Activated CD4-positive, alpha-beta T cell treated with anti-CD3 and anti-CD28 coated beads, Interleukin-2, amount 10 ng/mL, durations not matched to agents 7 days and 5 days (primary cell): Measurements from ENCODE around the gene FGF4. TPM values are rescaled to one million over a fixed set of nuclear protein-coding genes. Genes with fewer than 3 reads are reported as not detected.

Source experiments
- CTCF ChIA-PET: fragments of 350-600 bp; sonication (Branson Sonifier 250); formaldehyde crosslinking; loops from one replicate; lab custom pipeline; 2021; ENCODE audit warnings: antibody characterized with exemption; lab: Charles Lee
- POLR2A ChIA-PET: fragments of 350-600 bp; sonication (Branson Sonifier 250); formaldehyde crosslinking; loops from one replicate; lab custom pipeline; 2021; ENCODE audit warnings: antibody characterized with exemption; lab: Charles Lee
- DNase-seq: peaks from one replicate; pipeline ENCODE4 v3.0.0-alpha.2; 2020
- H3K27ac Mint-ChIP-seq: one replicate; pipeline ENCODE4 v1.8.0; 2021; ENCODE audit warnings: mild to moderate bottlenecking, moderate library complexity, mixed read lengths
- H3K27me3 Mint-ChIP-seq: one replicate; pipeline ENCODE4 v1.8.0; 2021; ENCODE audit warnings: mixed read lengths
- H3K36me3 Mint-ChIP-seq: one replicate; pipeline ENCODE4 v1.8.0; 2021; ENCODE audit warnings: low read depth, mixed read lengths
- H3K4me1 Mint-ChIP-seq: one replicate; pipeline ENCODE4 v1.8.0; 2021; ENCODE audit warnings: mixed read lengths
- H3K4me3 Mint-ChIP-seq: one replicate; pipeline ENCODE4 v1.8.0; 2021; ENCODE audit warnings: mild to moderate bottlenecking, moderate library complexity, mixed read lengths
- H3K9me3 Mint-ChIP-seq: one replicate; pipeline ENCODE4 v1.8.0; 2021; ENCODE audit warnings: mixed read lengths
- total RNA-seq, 2 experiments: library from RNA; stranded (reverse); gene quantifications; one replicate each; pipeline ENCODE4 v1.2.3, GENCODE V29; 2021

Gene FGF4
- total RNA-seq, 2 experiments from 2014 or later = not detected

DNA sequence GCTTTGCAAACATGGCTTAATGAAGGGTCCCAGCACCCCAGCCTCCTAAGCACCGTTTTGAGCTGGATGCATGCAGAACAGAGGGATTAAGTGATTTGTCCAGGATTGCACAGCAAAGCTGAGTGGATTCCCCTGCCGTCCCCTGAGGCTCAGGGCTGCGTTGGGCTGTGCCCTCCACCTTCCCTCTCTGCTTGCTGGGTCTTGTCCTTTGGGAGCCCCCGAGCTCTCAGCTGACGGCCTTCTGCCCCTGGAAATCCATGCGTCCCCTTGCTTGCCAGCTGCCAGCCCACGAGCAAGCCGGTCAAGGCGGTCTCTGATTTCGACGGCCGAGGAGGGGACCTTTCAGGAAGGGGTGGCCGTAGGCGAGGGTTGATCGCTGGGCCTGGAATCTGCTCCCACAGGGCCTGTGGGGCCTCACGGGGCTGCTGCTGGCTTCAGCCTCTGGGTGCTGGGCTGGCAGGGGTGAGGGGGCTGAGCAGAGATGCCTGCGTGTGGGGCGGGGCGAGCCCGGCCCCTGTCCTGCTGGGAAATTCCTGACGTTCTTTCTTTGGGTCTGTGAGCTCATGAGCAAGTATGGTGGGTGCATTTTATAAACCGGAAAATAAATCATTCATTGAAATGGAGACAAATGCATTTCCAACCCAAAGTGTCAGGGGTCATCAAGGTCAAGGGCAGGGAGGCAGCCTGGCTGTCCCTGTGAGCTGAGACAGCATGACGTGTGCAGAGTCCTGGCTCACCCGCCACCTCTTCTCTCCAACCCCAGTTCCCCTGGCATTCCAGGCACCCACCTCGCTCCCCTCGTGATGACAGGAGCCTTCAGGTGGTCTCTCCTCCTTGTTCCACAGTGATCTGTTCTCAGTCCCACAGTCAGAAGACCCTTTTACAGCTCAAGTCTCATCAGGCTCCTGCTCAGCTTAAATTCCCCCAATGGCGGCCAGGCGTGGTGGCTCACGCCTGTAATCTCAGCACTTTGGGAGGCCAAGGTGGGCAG lies 28.1 kb downstream of the FGF4 start:
- Mint-ChIP-seq H3K4me1 (no peaks in the 10 kb centered on the region), H3K9me3 (no peaks in the 10 kb centered on the region), H3K27me3 (no peaks in the 10 kb centered on the region), H3K36me3 (no peaks in the 10 kb centered on the region), H3K27ac (no peak overlapping the region), H3K4me3 (no peak overlapping the region)
- POLR2A ChIA-PET = no interaction called here
- DNase-seq = no peak
- CTCF ChIA-PET = no interaction called here

DNA sequence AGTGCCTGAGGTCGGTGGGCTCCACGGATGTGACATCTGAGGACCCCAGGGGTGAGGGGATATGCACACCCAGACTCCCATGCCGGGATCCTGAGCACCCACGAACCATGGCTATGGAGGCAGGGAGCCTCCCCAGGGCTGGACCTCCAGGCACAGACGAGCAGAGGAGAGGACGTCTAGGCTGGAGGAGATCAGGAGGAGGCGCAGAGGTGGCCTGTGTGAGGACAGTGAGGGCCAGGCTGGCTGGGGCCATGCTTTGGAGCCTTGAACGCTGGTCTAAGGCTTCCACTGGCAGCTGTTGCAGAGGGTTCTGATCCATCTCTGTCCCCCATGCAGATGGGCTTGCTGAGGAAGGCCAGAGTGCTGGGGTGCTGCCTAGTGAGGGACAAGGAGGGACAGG lies 29.0 kb downstream of the FGF4 start:
- Mint-ChIP-seq H3K36me3 (no peaks in the 10 kb centered on the region), H3K9me3 (no peaks in the 10 kb centered on the region), H3K27me3 (no peaks in the 10 kb centered on the region), H3K4me1 (no peaks in the 10 kb centered on the region), H3K27ac (no peak overlapping the region), H3K4me3 (no peak overlapping the region)
- DNase-seq = no peak
- ChIA-PET POLR2A (no interaction called here), CTCF (no interaction called here)

- Mint-ChIP-seq H3K4me3 (no peak overlapping the region), H3K9me3 (no peaks in the 10 kb centered on the region), H3K27ac (no peak overlapping the region), H3K4me1 (no peaks in the 10 kb centered on the region), H3K36me3 (no peaks in the 10 kb centered on the region), H3K27me3 (no peaks in the 10 kb centered on the region)
- no peak for DNase-seq
- POLR2A ChIA-PET = no interaction called here
- CTCF ChIA-PET = no interaction called here
Observed at GRCh38 chr11:69745201-69745600, 29.9 kb downstream of the FGF4 start.

DNA sequence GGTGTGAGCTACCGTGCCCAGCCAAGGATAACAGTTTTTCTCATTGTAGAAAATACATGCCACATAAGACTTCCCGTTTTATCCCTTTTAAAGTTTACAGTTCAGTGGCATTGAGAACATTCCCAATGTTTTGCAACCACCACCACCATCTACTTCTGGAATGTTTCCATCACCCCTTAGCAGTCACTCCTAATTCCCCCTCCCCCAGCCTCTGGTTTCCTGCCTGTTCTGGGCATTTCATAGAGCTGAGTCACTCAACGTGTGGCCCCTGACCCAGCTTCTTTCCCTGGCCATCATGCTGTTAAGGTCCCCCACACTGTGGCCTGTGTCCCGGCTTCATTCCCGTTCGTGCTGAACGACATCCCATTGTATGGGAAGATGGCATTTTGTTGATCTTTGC lies 30.7 kb downstream of the FGF4 start:
- POLR2A ChIA-PET = no interaction called here
- Mint-ChIP-seq H3K4me3 (no peak overlapping the region), H3K4me1 (no peaks in the 10 kb centered on the region), H3K27me3 (no peaks in the 10 kb centered on the region), H3K27ac (no peak overlapping the region), H3K36me3 (no peaks in the 10 kb centered on the region), H3K9me3 (no peaks in the 10 kb centered on the region)
- DNase-seq = no peak
- CTCF ChIA-PET = no interaction called here

- ChIA-PET POLR2A (no interaction called here), CTCF (no interaction called here)
- no peak overlapping the region for H3K4me3 Mint-ChIP-seq
Observed at GRCh38 chr11:69734841-69735240, 40.3 kb downstream of the FGF4 start.

DNA sequence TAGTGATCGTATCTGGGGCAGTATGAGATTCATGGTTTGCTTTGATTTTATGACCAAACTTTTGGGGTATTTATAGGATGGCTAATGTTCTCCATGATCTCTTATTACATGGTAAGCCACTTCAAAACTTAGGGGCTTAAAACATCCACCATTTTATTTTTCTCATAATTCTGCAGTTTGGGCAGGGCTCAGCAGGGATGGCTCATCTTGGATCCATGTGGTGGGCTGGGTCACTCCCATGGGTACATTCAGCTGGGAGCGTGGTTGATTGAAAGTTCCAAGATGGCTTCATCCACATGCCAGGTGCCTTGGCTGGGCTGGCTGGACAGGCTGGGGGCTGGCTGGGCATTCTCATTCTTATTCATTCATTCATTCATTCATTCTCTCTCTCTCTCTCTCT lies 40.8 kb downstream of the FGF4 start:
- no peak for DNase-seq
- ChIA-PET CTCF (no interaction called here), POLR2A (no interaction called here)
- Mint-ChIP-seq H3K36me3 (no peaks in the 10 kb centered on the region), H3K27me3 (no peaks in the 10 kb centered on the region), H3K4me3 (no peak overlapping the region), H3K4me1 (no peaks in the 10 kb centered on the region), H3K27ac (no peak overlapping the region), H3K9me3 (peaks cover 10% of the 10 kb centered on the region)

More at GRCh38 chr11:69734841-69735240, 40.3 kb downstream of the FGF4 start:
- no peak overlapping the region for H3K27ac Mint-ChIP-seq
- H3K4me1 Mint-ChIP-seq = no peaks in the 10 kb centered on the region
- no peak for DNase-seq
- H3K36me3 Mint-ChIP-seq = no peaks in the 10 kb centered on the region
- no peaks in the 10 kb centered on the region for H3K27me3 Mint-ChIP-seq
- peaks cover 10% of the 10 kb centered on the region for H3K9me3 Mint-ChIP-seq

- CTCF ChIA-PET = no interaction called here
- Mint-ChIP-seq H3K9me3 (peaks cover 10% of the 10 kb centered on the region), H3K4me3 (no peak overlapping the region), H3K27me3 (no peaks in the 10 kb centered on the region), H3K4me1 (no peaks in the 10 kb centered on the region), H3K27ac (no peak overlapping the region), H3K36me3 (no peaks in the 10 kb centered on the region)
- POLR2A ChIA-PET = no interaction called here
- DNase-seq = no peak
Observed at GRCh38 chr11:69732910-69733309, 42.2 kb downstream of the FGF4 start.

DNA sequence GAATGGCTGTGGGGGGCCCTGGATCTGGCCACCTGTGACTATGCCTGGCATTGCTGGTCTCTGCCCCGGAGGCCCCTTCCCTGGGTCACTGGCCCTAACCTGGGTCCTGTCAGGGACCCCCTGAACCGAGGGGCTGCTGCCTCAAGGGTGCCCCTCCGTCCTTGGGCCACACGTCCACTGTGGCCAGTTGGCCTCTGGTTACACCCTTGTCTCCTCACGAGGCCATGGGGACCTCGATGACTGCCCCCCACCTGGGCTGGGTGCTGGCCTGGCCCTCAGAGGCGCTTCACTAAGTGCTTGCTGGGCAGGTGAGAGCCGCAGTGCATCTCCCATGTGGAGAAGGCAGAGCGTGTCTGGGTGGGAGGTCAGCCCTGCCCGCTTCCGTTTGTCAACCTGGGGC lies 44.0 kb downstream of the FGF4 start:
- no peak overlapping the region for H3K27ac Mint-ChIP-seq
- ChIA-PET CTCF (no interaction called here), POLR2A (no interaction called here)
- H3K4me1 Mint-ChIP-seq = no peaks in the 10 kb centered on the region
- H3K4me3 Mint-ChIP-seq = no peak overlapping the region
- H3K36me3 Mint-ChIP-seq = no peaks in the 10 kb centered on the region
- H3K27me3 Mint-ChIP-seq = peaks cover 2% of the 10 kb centered on the region
- peaks cover 6% of the 10 kb centered on the region for H3K9me3 Mint-ChIP-seq
- no peak for DNase-seq

GRCh38 chr11:69730500-69730899 lies 44.6 kb downstream of the FGF4 start:
- no peak for DNase-seq
- no peaks in the 10 kb centered on the region for H3K4me1 Mint-ChIP-seq
- POLR2A ChIA-PET = interaction anchor here (0.6 kb wide), 1 partner anchor 22 kb away, joined by 3 read pairs; no protein-coding TSS in a partner anchor
- peaks cover 7% of the 10 kb centered on the region for H3K27me3 Mint-ChIP-seq
- CTCF ChIA-PET = no interaction called here
- no peaks in the 10 kb centered on the region for H3K36me3 Mint-ChIP-seq
- H3K4me3 Mint-ChIP-seq = no peak overlapping the region
- peaks cover 6% of the 10 kb centered on the region for H3K9me3 Mint-ChIP-seq
- H3K27ac Mint-ChIP-seq = no peak overlapping the region

DNA sequence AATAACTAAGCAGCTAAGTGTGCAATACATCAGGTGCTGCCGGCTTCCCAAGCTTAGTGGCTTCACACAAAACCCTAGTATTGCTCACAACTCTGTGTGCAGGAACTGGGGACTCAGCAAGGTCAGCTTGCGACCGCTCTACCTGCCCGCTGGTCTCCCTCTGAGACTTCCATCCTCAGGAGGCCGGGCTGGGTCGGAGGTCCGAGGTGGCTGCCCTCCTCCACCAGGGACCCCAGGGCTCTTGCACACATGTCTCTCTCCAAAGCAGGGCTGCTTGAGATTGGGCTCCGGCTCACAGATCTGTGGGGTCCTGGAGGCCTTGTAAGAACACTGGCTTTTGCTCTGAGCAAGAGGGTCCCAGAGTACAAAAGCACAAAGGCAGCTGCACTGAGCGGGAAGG lies 45.9 kb downstream of the FGF4 start:
- Mint-ChIP-seq H3K36me3 (no peaks in the 10 kb centered on the region), H3K9me3 (peaks cover 2% of the 10 kb centered on the region), H3K27me3 (peaks cover 15% of the 10 kb centered on the region), H3K4me1 (no peaks in the 10 kb centered on the region), H3K4me3 (no peak overlapping the region), H3K27ac (no peak overlapping the region)
- POLR2A ChIA-PET = no interaction called here
- CTCF ChIA-PET = no interaction called here
- DNase-seq = no peak

GRCh38 chr11:69727266-69727665 lies 47.9 kb downstream of the FGF4 start:
- ChIA-PET CTCF (no interaction called here), POLR2A (no interaction called here)
- Mint-ChIP-seq H3K36me3 (no peaks in the 10 kb centered on the region), H3K4me3 (no peak overlapping the region), H3K27ac (no peak overlapping the region), H3K9me3 (no peaks in the 10 kb centered on the region), H3K27me3 (peaks cover 18% of the 10 kb centered on the region), H3K4me1 (no peaks in the 10 kb centered on the region)
- DNase-seq = no peak

DNA sequence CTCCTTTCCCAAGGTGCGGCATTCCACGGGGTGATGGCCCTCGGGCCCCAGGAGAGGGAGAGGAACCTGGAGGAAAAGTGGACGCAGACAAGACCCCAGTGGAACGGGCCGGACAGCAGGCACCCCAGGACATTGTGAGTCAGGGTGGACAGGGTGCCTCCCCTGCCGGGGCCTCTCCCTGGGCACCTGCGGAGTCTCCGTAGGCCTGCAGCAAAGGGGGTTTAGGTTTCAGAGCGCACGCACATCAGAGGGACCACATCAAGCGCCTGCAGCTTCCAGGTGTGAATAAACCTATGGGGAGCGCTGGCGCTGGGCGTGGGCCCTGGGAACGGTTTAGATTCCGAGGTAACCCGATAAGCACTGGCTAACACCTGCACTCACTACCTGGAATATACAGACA lies 48.7 kb downstream of the FGF4 start:
- Mint-ChIP-seq H3K27ac (no peak overlapping the region), H3K4me1 (no peaks in the 10 kb centered on the region), H3K36me3 (no peaks in the 10 kb centered on the region), H3K9me3 (no peaks in the 10 kb centered on the region), H3K27me3 (peaks cover 24% of the 10 kb centered on the region), H3K4me3 (no peak overlapping the region)
- POLR2A ChIA-PET = no interaction called here
- no peak for DNase-seq
- CTCF ChIA-PET = no interaction called here

DNA sequence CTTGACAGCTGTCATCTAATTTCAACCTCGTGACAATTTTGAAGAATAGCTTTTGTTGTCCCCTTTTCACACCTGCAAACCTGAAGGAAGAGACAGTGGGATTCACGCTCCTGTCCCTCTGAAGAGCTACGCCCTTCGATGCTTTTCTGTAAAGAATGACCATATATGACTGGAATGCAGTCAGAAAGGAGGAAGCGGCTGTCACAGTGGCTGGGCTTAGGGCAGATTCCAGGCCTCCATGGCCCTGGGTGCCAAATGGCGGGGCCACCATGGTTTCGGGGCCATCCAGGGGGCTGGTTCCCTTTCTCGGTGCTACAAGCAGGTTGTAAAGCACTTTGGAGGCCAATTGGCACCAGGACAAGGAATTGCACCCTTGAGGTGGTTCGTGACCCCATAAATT lies 49.1 kb downstream of the FGF4 start:
- Mint-ChIP-seq H3K36me3 (no peaks in the 10 kb centered on the region), H3K9me3 (no peaks in the 10 kb centered on the region), H3K4me1 (no peaks in the 10 kb centered on the region), H3K4me3 (no peak overlapping the region), H3K27ac (no peak overlapping the region), H3K27me3 (peaks cover 28% of the 10 kb centered on the region)
- no peak for DNase-seq
- ChIA-PET CTCF (no interaction called here), POLR2A (no interaction called here)

- Mint-ChIP-seq H3K27me3 (peaks cover 51% of the 10 kb centered on the region), H3K4me1 (no peaks in the 10 kb centered on the region), H3K36me3 (no peaks in the 10 kb centered on the region), H3K27ac (no peak overlapping the region), H3K9me3 (no peaks in the 10 kb centered on the region), H3K4me3 (no peak overlapping the region)
- POLR2A ChIA-PET = no interaction called here
- CTCF ChIA-PET = no interaction called here
- DNase-seq = no peak
Observed at GRCh38 chr11:69721745-69722144, 53.4 kb downstream of the FGF4 start.
